K562 (cell line): ENCODE results near the gene DNAJB12. TPM values are rescaled to one million over a fixed set of nuclear protein-coding genes. Genes with fewer than 3 reads are reported as not detected.

ENCODE experiments used
- ATF7 ChIP-seq: fragments of 450-650 bp; IDR thresholded peaks from 2 replicates; pipeline ENCODE4 v1.7.1; 2014; ENCODE audit warnings: mild to moderate bottlenecking, moderate library complexity
- CBFB ChIP-seq: sonication (generic); formaldehyde crosslinking; IDR thresholded peaks from 2 replicates; pipeline ENCODE4 v1.4.0; 2020; ENCODE audit warnings: mild to moderate bottlenecking, missing genetic modification reagents
- HNRNPL ChIP-seq: fragments of 200-400 bp; formaldehyde crosslinking; IDR thresholded peaks from 2 replicates; pipeline ENCODE4 v1.6.1; 2017; ENCODE audit warnings: low read depth, mild to moderate bottlenecking, low read length
- MCM2 ChIP-seq: fragments of 450-650 bp; IDR thresholded peaks from 2 replicates; pipeline ENCODE4 v1.6.1; 2017; ENCODE audit warnings: low read depth, mild to moderate bottlenecking
- NFYB ChIP-seq: IDR thresholded peaks from 2 replicates; pipeline ENCODE4 v1.6.1; 2011; ENCODE audit warnings: mild to moderate bottlenecking, moderate library complexity; ENCODE audit not compliant: insufficient read length; ENCODE audit errors: extremely low read depth
- POLR2AphosphoS5 ChIP-seq: IDR thresholded peaks from 2 replicates; pipeline ENCODE4 v1.6.1; 2011; ENCODE audit warnings: mild to moderate bottlenecking, low read depth, low read length, moderate library complexity; ENCODE audit not compliant: control insufficient read depth, insufficient read depth
- RBFOX2 ChIP-seq: fragments of 200-400 bp; formaldehyde crosslinking; IDR thresholded peaks from 2 replicates; pipeline ENCODE4 v1.6.1; 2017; ENCODE audit warnings: low read depth, mild to moderate bottlenecking, low read length, moderate library complexity
- ZNF583 ChIP-seq: fragments of 250-450 bp; sonication (Bioruptor Pico); IDR thresholded peaks from 2 replicates; pipeline ENCODE4 v1.4.0; 2020
- ZNF830 ChIP-seq: fragments of 250-450 bp; sonication (Bioruptor Pico); IDR thresholded peaks from 2 replicates; pipeline ENCODE4 v1.5.0; 2021; ENCODE audit warnings: mild to moderate bottlenecking
- polyA plus RNA-seq, 8 experiments: library from polyadenylated mRNA; depleted of rRNA in 4 of 8; stranded (reverse) in 5 of 8; unstranded in 3 of 8; fragments of >200 nt; fragmentation: Nextera tagmentation in 2 of 8; fragmentation: Illumina TruSeq in 1 of 8; extraction: Ambion mirVana in 2 of 8; extraction: Trizol in 1 of 8; gene quantifications; 2 replicates each; pipeline versions ENCODE4 v1.2.1 to v1.2.3, GENCODE V29; 2011 to 2014; ENCODE audit warnings: inconsistent platforms in 1 of 8, missing spikeins in 1 of 8
- total RNA-seq, 7 experiments: library from RNA; depleted of rRNA in 6 of 7; stranded (reverse); fragments of >200 nt in 6 of 7; fragmentation: Illumina TruSeq in 2 of 7; extraction: Trizol in 2 of 7; gene quantifications; 2 replicates each; pipeline versions ENCODE4 v1.2.1 to v1.2.3, GENCODE V29; 2011 to 2021; ENCODE audit warnings: low replicate concordance in 1 of 7
- TF ChIP-seq, protein P1 (sequence below), 3 experiments: IDR thresholded peaks in 2 of 3; conservative IDR thresholded peaks in 1 of 3; 2 replicates each; pipeline ENCODE4 v1.5.1; 2011 to 2012; ENCODE audit warnings: low read length in 3 of 3, mild to moderate bottlenecking in 3 of 3, control low read depth in 2 of 3, improper control_type of control experiment in 1 of 3, inconsistent platforms in 1 of 3, low read depth in 1 of 3, mixed read lengths in 1 of 3, moderate library complexity in 1 of 3; ENCODE audit not compliant: insufficient read depth in 2 of 3
- TF ChIP-seq, protein P2 (sequence below): fragments of 250-450 bp; sonication (Bioruptor Pico); IDR thresholded peaks from 2 replicates; pipeline ENCODE4 v1.4.0; 2020; ENCODE audit warnings: mild to moderate bottlenecking, moderate library complexity
- TF ChIP-seq, protein P3 (sequence below), 2 experiments: fragments of 450-650 bp; formaldehyde crosslinking in 1 of 2; IDR thresholded peaks; 2 replicates each; pipeline versions ENCODE4 v1.4.0 to v1.6.1; 2014 to 2020; ENCODE audit warnings: mild to moderate bottlenecking in 2 of 2, borderline replicate concordance in 1 of 2, low read depth in 1 of 2
- TF ChIP-seq, protein P4 (sequence below): sonication (generic); formaldehyde crosslinking; IDR thresholded peaks from 2 replicates; pipeline ENCODE4 v1.8.1; 2022; ENCODE audit warnings: missing genetic modification reagents

Gene DNAJB12
- total and polyA plus RNA-seq, 9 of the 15 experiments (the other 6 are each of a cell fraction or from before 2014, with no cell fraction given) = 3.5 to 31.5 (median 20.3) TPM

DNA sequence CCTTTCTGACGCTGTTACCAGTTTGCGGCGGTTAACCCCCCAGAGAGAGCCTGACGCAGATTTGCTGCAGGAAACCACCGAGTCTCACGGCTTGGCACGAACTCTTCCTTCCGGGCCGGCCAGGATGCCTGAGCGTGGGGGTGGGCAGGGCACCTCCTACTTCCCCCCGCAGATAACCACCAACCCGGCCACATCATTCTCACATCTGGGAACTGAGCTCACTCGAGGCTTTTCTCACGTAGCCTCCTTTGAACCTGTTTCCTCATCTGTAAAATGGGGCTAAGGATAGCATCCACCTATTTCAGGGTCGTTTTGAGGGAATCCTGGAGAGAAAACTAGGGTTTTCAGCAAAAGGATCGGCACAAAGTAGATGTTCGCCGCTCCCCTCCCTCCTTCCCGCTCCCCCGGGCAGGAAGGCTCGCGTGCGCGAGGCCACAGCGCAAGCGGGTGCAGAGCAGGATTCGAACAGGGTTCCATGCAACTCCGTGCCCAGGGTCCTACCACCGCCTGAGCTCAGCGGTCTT lies 57.4 kb downstream of the DNAJB12 start (continued):
- TF ChIP-seq NFYB (no peak), POLR2AphosphoS5 (peak; percentile 31; the same call in 1 of the 2 replicates), RBFOX2 (no peak), ATF7 (no peak; the same call in none of the 2 replicates), CBFB (CRISPR knock-in tag) (peak; percentile 90; the same call in 1 of the 2 replicates), ZNF830 (peak; percentile 97), HNRNPL (no peak), ZNF583 (CRISPR knock-in tag) (no peak), MCM2 (no peak)
- TF ChIP-seq, protein P1, sequence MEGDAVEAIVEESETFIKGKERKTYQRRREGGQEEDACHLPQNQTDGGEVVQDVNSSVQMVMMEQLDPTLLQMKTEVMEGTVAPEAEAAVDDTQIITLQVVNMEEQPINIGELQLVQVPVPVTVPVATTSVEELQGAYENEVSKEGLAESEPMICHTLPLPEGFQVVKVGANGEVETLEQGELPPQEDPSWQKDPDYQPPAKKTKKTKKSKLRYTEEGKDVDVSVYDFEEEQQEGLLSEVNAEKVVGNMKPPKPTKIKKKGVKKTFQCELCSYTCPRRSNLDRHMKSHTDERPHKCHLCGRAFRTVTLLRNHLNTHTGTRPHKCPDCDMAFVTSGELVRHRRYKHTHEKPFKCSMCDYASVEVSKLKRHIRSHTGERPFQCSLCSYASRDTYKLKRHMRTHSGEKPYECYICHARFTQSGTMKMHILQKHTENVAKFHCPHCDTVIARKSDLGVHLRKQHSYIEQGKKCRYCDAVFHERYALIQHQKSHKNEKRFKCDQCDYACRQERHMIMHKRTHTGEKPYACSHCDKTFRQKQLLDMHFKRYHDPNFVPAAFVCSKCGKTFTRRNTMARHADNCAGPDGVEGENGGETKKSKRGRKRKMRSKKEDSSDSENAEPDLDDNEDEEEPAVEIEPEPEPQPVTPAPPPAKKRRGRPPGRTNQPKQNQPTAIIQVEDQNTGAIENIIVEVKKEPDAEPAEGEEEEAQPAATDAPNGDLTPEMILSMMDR (IDR thresholded peaks at IDR 0.05 in 2 of 3, conservative IDR thresholded peaks at IDR 0.05 in 1 of 3; ENCODE audit: insufficient read depth in 2 of 3, low read depth in 1 of 3, low read length in 3 of 3) = no peak
- TF ChIP-seq, protein P2, sequence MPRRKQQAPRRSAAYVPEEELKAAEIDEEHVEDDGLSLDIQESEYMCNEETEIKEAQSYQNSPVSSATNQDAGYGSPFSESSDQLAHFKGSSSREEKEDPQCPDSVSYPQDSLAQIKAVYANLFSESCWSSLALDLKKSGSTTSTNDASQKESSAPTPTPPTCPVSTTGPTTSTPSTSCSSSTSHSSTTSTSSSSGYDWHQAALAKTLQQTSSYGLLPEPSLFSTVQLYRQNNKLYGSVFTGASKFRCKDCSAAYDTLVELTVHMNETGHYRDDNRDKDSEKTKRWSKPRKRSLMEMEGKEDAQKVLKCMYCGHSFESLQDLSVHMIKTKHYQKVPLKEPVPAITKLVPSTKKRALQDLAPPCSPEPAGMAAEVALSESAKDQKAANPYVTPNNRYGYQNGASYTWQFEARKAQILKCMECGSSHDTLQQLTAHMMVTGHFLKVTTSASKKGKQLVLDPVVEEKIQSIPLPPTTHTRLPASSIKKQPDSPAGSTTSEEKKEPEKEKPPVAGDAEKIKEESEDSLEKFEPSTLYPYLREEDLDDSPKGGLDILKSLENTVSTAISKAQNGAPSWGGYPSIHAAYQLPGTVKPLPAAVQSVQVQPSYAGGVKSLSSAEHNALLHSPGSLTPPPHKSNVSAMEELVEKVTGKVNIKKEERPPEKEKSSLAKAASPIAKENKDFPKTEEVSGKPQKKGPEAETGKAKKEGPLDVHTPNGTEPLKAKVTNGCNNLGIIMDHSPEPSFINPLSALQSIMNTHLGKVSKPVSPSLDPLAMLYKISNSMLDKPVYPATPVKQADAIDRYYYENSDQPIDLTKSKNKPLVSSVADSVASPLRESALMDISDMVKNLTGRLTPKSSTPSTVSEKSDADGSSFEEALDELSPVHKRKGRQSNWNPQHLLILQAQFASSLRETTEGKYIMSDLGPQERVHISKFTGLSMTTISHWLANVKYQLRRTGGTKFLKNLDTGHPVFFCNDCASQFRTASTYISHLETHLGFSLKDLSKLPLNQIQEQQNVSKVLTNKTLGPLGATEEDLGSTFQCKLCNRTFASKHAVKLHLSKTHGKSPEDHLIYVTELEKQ (CRISPR knock-in tag) = peak; percentile 65; the same call in 1 of the 2 replicates
- TF ChIP-seq, protein P3, sequence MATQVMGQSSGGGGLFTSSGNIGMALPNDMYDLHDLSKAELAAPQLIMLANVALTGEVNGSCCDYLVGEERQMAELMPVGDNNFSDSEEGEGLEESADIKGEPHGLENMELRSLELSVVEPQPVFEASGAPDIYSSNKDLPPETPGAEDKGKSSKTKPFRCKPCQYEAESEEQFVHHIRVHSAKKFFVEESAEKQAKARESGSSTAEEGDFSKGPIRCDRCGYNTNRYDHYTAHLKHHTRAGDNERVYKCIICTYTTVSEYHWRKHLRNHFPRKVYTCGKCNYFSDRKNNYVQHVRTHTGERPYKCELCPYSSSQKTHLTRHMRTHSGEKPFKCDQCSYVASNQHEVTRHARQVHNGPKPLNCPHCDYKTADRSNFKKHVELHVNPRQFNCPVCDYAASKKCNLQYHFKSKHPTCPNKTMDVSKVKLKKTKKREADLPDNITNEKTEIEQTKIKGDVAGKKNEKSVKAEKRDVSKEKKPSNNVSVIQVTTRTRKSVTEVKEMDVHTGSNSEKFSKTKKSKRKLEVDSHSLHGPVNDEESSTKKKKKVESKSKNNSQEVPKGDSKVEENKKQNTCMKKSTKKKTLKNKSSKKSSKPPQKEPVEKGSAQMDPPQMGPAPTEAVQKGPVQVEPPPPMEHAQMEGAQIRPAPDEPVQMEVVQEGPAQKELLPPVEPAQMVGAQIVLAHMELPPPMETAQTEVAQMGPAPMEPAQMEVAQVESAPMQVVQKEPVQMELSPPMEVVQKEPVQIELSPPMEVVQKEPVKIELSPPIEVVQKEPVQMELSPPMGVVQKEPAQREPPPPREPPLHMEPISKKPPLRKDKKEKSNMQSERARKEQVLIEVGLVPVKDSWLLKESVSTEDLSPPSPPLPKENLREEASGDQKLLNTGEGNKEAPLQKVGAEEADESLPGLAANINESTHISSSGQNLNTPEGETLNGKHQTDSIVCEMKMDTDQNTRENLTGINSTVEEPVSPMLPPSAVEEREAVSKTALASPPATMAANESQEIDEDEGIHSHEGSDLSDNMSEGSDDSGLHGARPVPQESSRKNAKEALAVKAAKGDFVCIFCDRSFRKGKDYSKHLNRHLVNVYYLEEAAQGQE (IDR thresholded peaks at IDR 0.05; ENCODE audit: borderline replicate concordance) = peak; percentile 87
- TF ChIP-seq, protein P3 (CRISPR knock-in tag; IDR thresholded peaks at IDR 0.05; ENCODE audit: low read depth) = peak; percentile 75; the same call in 1 of the 2 replicates
- TF ChIP-seq, protein P4, sequence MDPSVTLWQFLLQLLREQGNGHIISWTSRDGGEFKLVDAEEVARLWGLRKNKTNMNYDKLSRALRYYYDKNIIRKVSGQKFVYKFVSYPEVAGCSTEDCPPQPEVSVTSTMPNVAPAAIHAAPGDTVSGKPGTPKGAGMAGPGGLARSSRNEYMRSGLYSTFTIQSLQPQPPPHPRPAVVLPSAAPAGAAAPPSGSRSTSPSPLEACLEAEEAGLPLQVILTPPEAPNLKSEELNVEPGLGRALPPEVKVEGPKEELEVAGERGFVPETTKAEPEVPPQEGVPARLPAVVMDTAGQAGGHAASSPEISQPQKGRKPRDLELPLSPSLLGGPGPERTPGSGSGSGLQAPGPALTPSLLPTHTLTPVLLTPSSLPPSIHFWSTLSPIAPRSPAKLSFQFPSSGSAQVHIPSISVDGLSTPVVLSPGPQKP = no peak
